MCF 10A (cell line): ENCODE results near the gene EFCC1. TPM values are rescaled to one million over a fixed set of nuclear protein-coding genes. Genes with fewer than 3 reads are reported as not detected.

Experiments
- BruUV-seq: library from RNA; stranded (reverse); fragments of 400-500 nt; replicated peaks from 2 replicates; lab custom pipeline; 2021; lab: Mats Ljungman, UMichigan
- CTCF ChIA-PET: fragments of 300-600 bp; sonication (Branson Sonifier 250); formaldehyde crosslinking; extraction: SDS; loops from one replicate; lab custom pipeline; 2021; ENCODE audit warnings: antibody characterized with exemption, inconsistent platforms; lab: Yijun Ruan, JAX
- POLR2A ChIA-PET: fragments of 300-600, 350-650 bp; sonication (Branson Sonifier 250); formaldehyde crosslinking; extraction: SDS; loops from one replicate; lab custom pipeline; 2020; ENCODE audit warnings: antibody characterized with exemption, inconsistent platforms; lab: Yijun Ruan, JAX
- DNase-seq: peaks from one replicate; pipeline ENCODE4 v3.0.0-alpha.2; 2018; ENCODE audit not compliant: unreplicated experiment
- H3K27ac Mint-ChIP-seq: one replicate; pipeline ENCODE4 v1.8.0; 2022; ENCODE audit warnings: mild to moderate bottlenecking, low read depth, mixed read lengths; ENCODE audit not compliant: unreplicated experiment
- H3K27me3 Mint-ChIP-seq: one replicate; pipeline ENCODE4 v1.8.0; 2022; ENCODE audit warnings: mixed read lengths; ENCODE audit not compliant: insufficient read depth, unreplicated experiment
- H3K36me3 Mint-ChIP-seq: one replicate; pipeline ENCODE4 v1.8.0; 2022; ENCODE audit warnings: mild to moderate bottlenecking, moderate library complexity, mixed read lengths; ENCODE audit not compliant: insufficient read depth, unreplicated experiment
- H3K4me1 Mint-ChIP-seq: one replicate; pipeline ENCODE4 v1.8.0; 2022; ENCODE audit warnings: mixed read lengths; ENCODE audit not compliant: insufficient read depth, unreplicated experiment
- H3K4me3 Mint-ChIP-seq: one replicate; pipeline ENCODE4 v1.8.0; 2022; ENCODE audit warnings: mild to moderate bottlenecking, moderate library complexity, mixed read lengths; ENCODE audit not compliant: unreplicated experiment
- H3K9me3 Mint-ChIP-seq: one replicate; pipeline ENCODE4 v1.8.0; 2022; ENCODE audit warnings: mixed read lengths; ENCODE audit not compliant: unreplicated experiment
- intact Hi-C: fragments of 100-400 bp; cut with micrococcal nuclease; formaldehyde crosslinking; loops from 2 replicates; pipeline ENCODE4 v1.14.1; 2022
- total RNA-seq: library from RNA; stranded (reverse); gene quantifications from 2 replicates; pipeline ENCODE4 v1.2.3, GENCODE V29; 2022
- TF ChIP-seq, protein P1 (sequence below): fragments of 200-600 bp; IDR thresholded peaks from one replicate; pipeline ENCODE4 v1.8.0; 2022; ENCODE audit warnings: antibody characterized with exemption, mild to moderate bottlenecking; ENCODE audit not compliant: unreplicated experiment

EFCC1 gene
- total RNA-seq, 1 experiment from 2014 or later: not detected

DNA sequence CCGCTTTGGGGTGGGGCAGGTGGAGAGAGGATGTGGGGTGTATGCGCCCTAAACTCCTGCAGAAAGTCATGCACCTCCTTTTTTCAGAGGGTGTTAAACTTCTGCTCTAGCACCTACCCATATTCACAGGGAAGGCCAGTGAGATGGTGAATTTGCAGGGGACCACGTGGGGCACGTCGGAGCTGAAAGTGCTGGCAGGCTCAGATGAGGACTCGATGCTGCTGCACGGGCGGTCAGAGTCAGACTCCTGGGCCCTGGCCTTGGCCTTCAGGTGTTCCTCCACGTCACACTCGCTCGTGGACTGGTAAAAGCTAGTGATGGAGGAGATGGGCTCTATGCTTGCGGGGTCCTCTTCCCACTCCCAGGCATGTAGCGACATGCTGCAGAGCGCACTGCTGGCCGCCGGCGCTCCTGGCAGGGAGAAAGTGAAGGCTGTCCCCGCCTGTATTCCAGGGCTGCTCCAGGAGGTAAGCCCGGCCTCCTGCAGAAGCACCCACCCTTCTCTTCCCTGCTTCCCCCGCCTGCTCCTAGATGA lies 8.1 kb upstream of the EFCC1 start:
- TF ChIP-seq, protein P1, sequence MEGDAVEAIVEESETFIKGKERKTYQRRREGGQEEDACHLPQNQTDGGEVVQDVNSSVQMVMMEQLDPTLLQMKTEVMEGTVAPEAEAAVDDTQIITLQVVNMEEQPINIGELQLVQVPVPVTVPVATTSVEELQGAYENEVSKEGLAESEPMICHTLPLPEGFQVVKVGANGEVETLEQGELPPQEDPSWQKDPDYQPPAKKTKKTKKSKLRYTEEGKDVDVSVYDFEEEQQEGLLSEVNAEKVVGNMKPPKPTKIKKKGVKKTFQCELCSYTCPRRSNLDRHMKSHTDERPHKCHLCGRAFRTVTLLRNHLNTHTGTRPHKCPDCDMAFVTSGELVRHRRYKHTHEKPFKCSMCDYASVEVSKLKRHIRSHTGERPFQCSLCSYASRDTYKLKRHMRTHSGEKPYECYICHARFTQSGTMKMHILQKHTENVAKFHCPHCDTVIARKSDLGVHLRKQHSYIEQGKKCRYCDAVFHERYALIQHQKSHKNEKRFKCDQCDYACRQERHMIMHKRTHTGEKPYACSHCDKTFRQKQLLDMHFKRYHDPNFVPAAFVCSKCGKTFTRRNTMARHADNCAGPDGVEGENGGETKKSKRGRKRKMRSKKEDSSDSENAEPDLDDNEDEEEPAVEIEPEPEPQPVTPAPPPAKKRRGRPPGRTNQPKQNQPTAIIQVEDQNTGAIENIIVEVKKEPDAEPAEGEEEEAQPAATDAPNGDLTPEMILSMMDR: no peak
- BruUV-seq: no TSS peak
- Mint-ChIP-seq H3K4me1 (no peaks in the 10 kb centered on the region), H3K4me3 (peak overlapping the region; percentile 67), H3K27me3 (no peaks in the 10 kb centered on the region), H3K27ac (no peak overlapping the region), H3K36me3 (no peaks in the 10 kb centered on the region), H3K9me3 (no peaks in the 10 kb centered on the region)
- POLR2A ChIA-PET: interaction anchor here (1.2 kb wide), 1 partner anchor 23 kb away, joined by 3 read pairs; no protein-coding TSS in a partner anchor
- intact Hi-C loops: no loop called here
- no peak for DNase-seq
- CTCF ChIA-PET: interaction anchor here (1.0 to 1.3 kb wide), 2 partner anchors 10 to 60 kb away, joined by 5 to 6 read pairs; no protein-coding TSS in a partner anchor

DNA sequence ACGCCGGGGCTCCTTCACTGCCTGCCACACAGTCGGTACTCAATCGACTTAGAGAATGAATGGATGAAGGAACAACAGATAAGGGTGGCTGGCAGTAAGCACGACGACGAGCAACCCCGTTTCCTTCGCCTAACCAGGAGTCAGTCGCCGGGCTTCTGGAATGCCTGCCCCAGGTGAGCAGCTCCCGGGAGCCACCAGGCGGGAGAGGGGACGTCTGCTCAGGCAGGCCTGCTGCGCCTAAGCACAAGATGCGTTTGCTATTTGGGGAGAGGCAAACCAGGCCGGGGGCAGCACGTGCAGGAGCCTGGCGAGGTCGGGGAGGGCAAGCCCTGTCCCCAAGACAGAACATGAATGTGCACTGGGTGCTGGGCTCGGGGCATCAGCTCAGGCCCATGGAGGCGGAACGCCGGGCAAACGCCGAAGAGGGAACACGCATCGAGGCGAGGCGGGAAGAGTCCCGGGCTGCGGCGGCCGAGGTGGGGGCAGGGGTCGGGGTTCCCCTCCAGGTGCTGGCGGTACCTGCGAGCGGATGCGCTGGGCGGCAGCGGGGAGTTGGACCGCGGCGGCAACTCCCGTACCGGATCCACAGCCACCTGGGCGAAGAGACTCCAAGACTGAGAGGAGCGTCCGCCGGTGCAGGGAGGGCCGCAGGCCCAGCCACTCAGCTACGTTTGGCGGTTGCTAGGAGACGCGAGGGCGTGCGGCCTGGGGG lies 7.5 kb upstream of the EFCC1 start, which contains the start of gene CFAP92:
CFAP92 (minus strand) TSS at position 616 of the 712 bp plus-strand sequence. CDS start 772 bp downstream, outside the sequence.
- H3K27me3 Mint-ChIP-seq: no peaks in the 10 kb centered on the region
- ChIA-PET POLR2A (interaction anchor here (1.0 to 1.2 kb wide), 2 partner anchors 9 to 23 kb away, joined by 3 read pairs; no protein-coding TSS in a partner anchor), CTCF (interaction anchor here (1.1 to 3.8 kb wide), 2 partner anchors 10 to 24 kb away, joined by 5 to 26 read pairs; no protein-coding TSS in a partner anchor)
- TF ChIP-seq, protein P1: no peak
- DNase-seq: peak; percentile 80
- intact Hi-C loops: no loop called here
- no peaks in the 10 kb centered on the region for H3K9me3 Mint-ChIP-seq
- H3K36me3 Mint-ChIP-seq: no peaks in the 10 kb centered on the region
- no peaks in the 10 kb centered on the region for H3K4me1 Mint-ChIP-seq
- peak within 1 kb of the TSS; percentile 67 for H3K4me3 Mint-ChIP-seq
- H3K27ac Mint-ChIP-seq: peak within 1 kb of the TSS; percentile 13
- no TSS peak for BruUV-seq

DNA sequence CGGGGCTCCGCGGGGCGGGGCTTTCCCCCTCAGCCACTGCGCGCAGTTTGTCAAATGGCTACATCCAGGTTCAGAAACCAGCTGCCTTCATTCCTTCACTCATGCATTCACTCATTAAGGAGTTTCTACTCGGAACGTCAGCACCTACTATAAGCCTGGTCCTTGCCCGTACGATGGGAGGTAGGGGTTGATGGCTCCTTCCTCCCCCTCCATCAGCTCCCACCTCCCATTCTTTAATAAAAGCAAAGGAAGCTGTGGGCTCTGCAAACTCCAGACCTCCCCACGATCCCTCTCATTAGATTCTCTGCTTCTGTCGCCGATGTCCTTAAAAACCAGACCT lies 7.0 kb upstream of the EFCC1 start:
- TF ChIP-seq, protein P1: no peak
- H3K27me3 Mint-ChIP-seq: no peaks in the 10 kb centered on the region
- no peaks in the 10 kb centered on the region for H3K4me1 Mint-ChIP-seq
- ChIA-PET CTCF (interaction anchor here (0.7 to 3.8 kb wide), 4 partner anchors 9 to 61 kb away, joined by 3 to 26 read pairs (median 4); no protein-coding TSS in a partner anchor), POLR2A (interaction anchor here (1.0 to 1.2 kb wide), 2 partner anchors 10 to 24 kb away, joined by 3 read pairs; no protein-coding TSS in a partner anchor)
- DNase-seq: no peak
- no TSS peak for BruUV-seq
- no peaks in the 10 kb centered on the region for H3K36me3 Mint-ChIP-seq
- H3K4me3 Mint-ChIP-seq: peak overlapping the region; percentile 67
- peak overlapping the region; percentile 13 for H3K27ac Mint-ChIP-seq
- H3K9me3 Mint-ChIP-seq: no peaks in the 10 kb centered on the region
- intact Hi-C loops: no loop called here
